Measurements from ENCODE around the gene MAP3K9. TPM values are rescaled to one million over a fixed set of nuclear protein-coding genes. Genes with fewer than 3 reads are reported as not detected.

The MAP3K9 gene
- total RNA-seq, 4 donors from 2014 or later = 0.20 to 1.5 (median 0.59) TPM

GRCh38 chr14:70833884-70834283 lies 24.6 kb upstream of the MAP3K9 start:
- WGBS, 2 donors = 95 to 96% methylated on average over 5 of the region's 5 CpGs
- Histone ChIP-seq H3K4me1 (no peaks in the 10 kb centered on the region), H3K27me3 (no peaks in the 10 kb centered on the region), H3K27ac (no peak overlapping the region), H3K4me3 (no peak overlapping the region), H3K9me3 (peaks cover 0 to 8% (median 0%) of the 10 kb centered on the region in 4 donors), H3K36me3 (no peaks in the 10 kb centered on the region)
- TF ChIP-seq POLR2A (IDR thresholded peaks at IDR 0.05) = no peak
- no peak for TF ChIP-seq CTCF (IDR thresholded peaks at IDR 0.05)
- no peak for TF ChIP-seq EP300 (IDR thresholded peaks at IDR 0.05)
- no peak for DNase-seq (ENCODE audit: low spot score in 2 of 2)

GRCh38 chr14:70832561-70833305 lies 23.4 kb upstream of the MAP3K9 start:
- Histone ChIP-seq H3K9me3 (peaks cover 0 to 8% (median 0%) of the 10 kb centered on the region in 4 donors), H3K4me1 (no peaks in the 10 kb centered on the region), H3K36me3 (no peaks in the 10 kb centered on the region), H3K4me3 (no peak overlapping the region), H3K27ac (no peak overlapping the region), H3K27me3 (no peaks in the 10 kb centered on the region)
- no peak for TF ChIP-seq CTCF (IDR thresholded peaks at IDR 0.05)
- TF ChIP-seq POLR2A (IDR thresholded peaks at IDR 0.05) = no peak
- TF ChIP-seq EP300 (IDR thresholded peaks at IDR 0.05) = no peak
- DNase-seq (ENCODE audit: low spot score in 2 of 2) = no peak
- WGBS, 2 donors = 69 to 71% methylated on average over 16 of the region's 16 CpGs

GRCh38 chr14:70830998-70831781 lies 21.9 kb upstream of the MAP3K9 start:
- 55 to 60% methylated on average over 5 of the region's 5 CpGs for WGBS, 2 donors
- no peaks in the 10 kb centered on the region for H3K27me3 ChIP-seq
- H3K4me3 ChIP-seq = no peak overlapping the region
- peaks cover 0 to 7% (median 0%) of the 10 kb centered on the region in 4 donors for H3K9me3 ChIP-seq
- DNase-seq (ENCODE audit: low spot score in 2 of 2) = no peak
- H3K4me1 ChIP-seq = no peaks in the 10 kb centered on the region
- no peak for TF ChIP-seq CTCF (IDR thresholded peaks at IDR 0.05)
- TF ChIP-seq EP300 (IDR thresholded peaks at IDR 0.05) = no peak
- no peak for TF ChIP-seq POLR2A (IDR thresholded peaks at IDR 0.05)
- no peak overlapping the region for H3K27ac ChIP-seq
- no peaks in the 10 kb centered on the region for H3K36me3 ChIP-seq

GRCh38 chr14:70828188-70828587 lies 18.9 kb upstream of the MAP3K9 start:
- no peak for DNase-seq (ENCODE audit: low spot score in 2 of 2)
- 90 to 91% methylated on average over 3 of the region's 3 CpGs for WGBS, 2 donors
- Histone ChIP-seq H3K9me3 (no peaks in the 10 kb centered on the region), H3K4me1 (no peaks in the 10 kb centered on the region), H3K27ac (no peak overlapping the region), H3K27me3 (peaks cover 0 to 2% of the 10 kb centered on the region in 2 donors), H3K4me3 (no peak overlapping the region), H3K36me3 (no peaks in the 10 kb centered on the region)
- TF ChIP-seq EP300 (IDR thresholded peaks at IDR 0.05) = no peak
- TF ChIP-seq CTCF (IDR thresholded peaks at IDR 0.05) = no peak
- no peak for TF ChIP-seq POLR2A (IDR thresholded peaks at IDR 0.05)

- Histone ChIP-seq H3K27ac (no peak overlapping the region), H3K9me3 (no peaks in the 10 kb centered on the region), H3K36me3 (no peaks in the 10 kb centered on the region), H3K4me3 (no peak overlapping the region), H3K27me3 (peaks cover 0 to 6% of the 10 kb centered on the region in 2 donors), H3K4me1 (peaks cover 0 to 4% (median 0%) of the 10 kb centered on the region in 4 donors)
- no peak for DNase-seq (ENCODE audit: low spot score in 2 of 2)
- TF ChIP-seq POLR2A (IDR thresholded peaks at IDR 0.05) = no peak
- no peak for TF ChIP-seq EP300 (IDR thresholded peaks at IDR 0.05)
- no peak for TF ChIP-seq CTCF (IDR thresholded peaks at IDR 0.05)
- WGBS, 2 donors = 76 to 81% methylated on average over 6 of the region's 6 CpGs
These were observed 18.4 kb upstream of the MAP3K9 start for GRCh38 chr14:70827752-70828151.
